ENCODE data around the gene NKIRAS1. TPM values are rescaled to one million over a fixed set of nuclear protein-coding genes. Genes with fewer than 3 reads are reported as not detected.
A peak's percentile ranks its signal among the peaks of the same experiment; 100 is the strongest.

Gene NKIRAS1
- total RNA-seq (ENCODE audit: low replicate concordance) = 17.3 and 30.9 TPM in 2 replicates

DNA sequence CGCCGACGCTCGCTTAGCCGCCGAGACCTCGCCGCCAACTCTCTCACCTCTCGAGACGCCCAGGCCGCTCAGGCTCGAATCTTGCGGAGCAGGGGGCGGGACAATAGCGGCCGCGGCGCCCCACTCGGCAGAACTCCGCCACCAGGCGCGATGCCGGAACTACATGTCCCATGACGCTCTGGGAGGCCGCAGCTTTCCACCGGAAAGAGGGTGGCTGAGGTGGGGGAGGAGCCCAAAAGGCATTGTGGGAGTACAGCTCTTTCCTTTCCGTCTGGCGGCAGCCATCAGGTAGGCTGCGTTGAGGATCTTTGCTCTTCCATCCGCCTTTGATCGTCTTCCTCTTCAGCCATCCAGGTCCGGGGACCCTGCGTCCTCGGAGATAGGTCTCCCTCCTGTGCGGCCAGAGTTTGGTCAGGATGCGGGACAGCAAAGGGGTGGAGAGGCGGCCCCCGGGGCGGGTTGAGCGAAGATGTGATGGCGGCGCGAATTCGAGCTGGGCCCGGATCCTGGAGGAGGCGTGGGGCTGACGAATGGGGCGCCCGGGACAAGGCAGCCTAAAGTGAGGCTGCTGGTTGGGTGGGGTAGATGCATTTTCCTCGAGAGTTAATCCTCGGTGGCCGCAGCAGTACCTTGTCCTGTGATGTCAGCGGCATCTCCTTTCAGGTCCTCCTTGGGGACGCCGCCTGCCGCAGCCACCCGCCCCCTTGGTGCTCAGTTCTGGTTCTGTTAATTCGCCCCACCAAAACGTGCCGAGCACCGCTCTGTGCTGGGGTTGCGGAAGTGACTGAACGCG, at the start of gene NKIRAS1, which contains the start of gene RPL15:
NKIRAS1 (minus strand) TSS at position 105 of the 793 bp plus-strand sequence. CDS start 6,086 bp downstream, outside the sequence.
RPL15 (plus strand) TSS at position 247 of the 793 bp plus-strand sequence. CDS start 728 bp downstream, outside the sequence.
- peak within 1 kb of the TSS; percentile 99 for H3K4me3 Mint-ChIP-seq
- Histone ChIP-seq H3K27ac (peak within 1 kb of the TSS; percentile 49), H3K79me2 (ENCODE audit: low read depth) (peaks cover 78% of the 10 kb centered on the region), H2AFZ (replicated peaks) (peak within 1 kb of the TSS; percentile 59), H3K27me3 (no peaks in the 10 kb centered on the region), H3F3A (ENCODE audit: low read depth) (peaks cover 42% of the 10 kb centered on the region), H3K4me3 (peak within 1 kb of the TSS; percentile 88), H4K20me1 (ENCODE audit: low read depth) (peaks cover 47% of the 10 kb centered on the region), H3K9ac (peak within 1 kb of the TSS; percentile 98), H3K36me3 (peaks cover 19% of the 10 kb centered on the region), H3K4me2 (peak within 1 kb of the TSS; percentile 99), H3K4me1 (peaks cover 21% of the 10 kb centered on the region), H3K9me3 (ENCODE audit: low read depth) (no peaks in the 10 kb centered on the region)
- H3K36me3 Mint-ChIP-seq = peaks cover 38% of the 10 kb centered on the region
- H3K27me3 Mint-ChIP-seq (ENCODE audit: insufficient read depth, low read depth) = peaks cover 2% of the 10 kb centered on the region
- H3K9me3 Mint-ChIP-seq = peaks cover 3% of the 10 kb centered on the region
- TF ChIP-seq EZH2 (IDR thresholded peaks at IDR 0.05) (no peak), EZH2phosphoT487 (IDR thresholded peaks at IDR 0.05) (no peak)
- TF ChIP-seq, protein P1, sequence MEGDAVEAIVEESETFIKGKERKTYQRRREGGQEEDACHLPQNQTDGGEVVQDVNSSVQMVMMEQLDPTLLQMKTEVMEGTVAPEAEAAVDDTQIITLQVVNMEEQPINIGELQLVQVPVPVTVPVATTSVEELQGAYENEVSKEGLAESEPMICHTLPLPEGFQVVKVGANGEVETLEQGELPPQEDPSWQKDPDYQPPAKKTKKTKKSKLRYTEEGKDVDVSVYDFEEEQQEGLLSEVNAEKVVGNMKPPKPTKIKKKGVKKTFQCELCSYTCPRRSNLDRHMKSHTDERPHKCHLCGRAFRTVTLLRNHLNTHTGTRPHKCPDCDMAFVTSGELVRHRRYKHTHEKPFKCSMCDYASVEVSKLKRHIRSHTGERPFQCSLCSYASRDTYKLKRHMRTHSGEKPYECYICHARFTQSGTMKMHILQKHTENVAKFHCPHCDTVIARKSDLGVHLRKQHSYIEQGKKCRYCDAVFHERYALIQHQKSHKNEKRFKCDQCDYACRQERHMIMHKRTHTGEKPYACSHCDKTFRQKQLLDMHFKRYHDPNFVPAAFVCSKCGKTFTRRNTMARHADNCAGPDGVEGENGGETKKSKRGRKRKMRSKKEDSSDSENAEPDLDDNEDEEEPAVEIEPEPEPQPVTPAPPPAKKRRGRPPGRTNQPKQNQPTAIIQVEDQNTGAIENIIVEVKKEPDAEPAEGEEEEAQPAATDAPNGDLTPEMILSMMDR (IDR thresholded peaks at IDR 0.05) = peak; percentile 44
- H3K27ac Mint-ChIP-seq = peak within 1 kb of the TSS; percentile 98
- peak; percentile 99 for DNase-seq (ENCODE audit: low spot score)
- peaks cover 41% of the 10 kb centered on the region for H3K4me1 Mint-ChIP-seq

DNA sequence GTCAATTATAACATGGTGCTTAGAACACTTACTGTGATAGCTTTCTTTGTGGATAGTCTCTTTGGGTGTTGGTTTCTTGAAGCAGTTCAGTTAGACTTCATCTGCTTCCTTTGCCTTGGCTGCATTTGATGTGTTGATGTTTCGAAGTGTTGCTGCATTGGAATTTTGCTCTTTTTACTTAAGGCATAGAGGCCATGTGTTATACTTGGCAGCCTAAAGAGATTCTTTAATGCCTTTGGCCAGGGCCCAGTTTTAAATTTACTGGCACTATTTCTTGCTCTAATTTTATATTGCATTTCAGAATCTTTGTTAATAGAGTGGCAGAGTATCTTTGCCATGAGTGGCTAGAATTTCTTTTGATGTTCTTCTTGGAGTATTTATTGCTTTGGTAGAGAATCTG, 49.5 kb upstream of the NKIRAS1 start:
- Histone ChIP-seq H3K4me1 (no peaks in the 10 kb centered on the region), H3F3A (ENCODE audit: low read depth) (no peaks in the 10 kb centered on the region), H3K4me2 (no peak overlapping the region), H3K36me3 (peaks cover 13% of the 10 kb centered on the region), H3K27ac (no peak overlapping the region), H3K79me2 (ENCODE audit: low read depth) (peaks cover 9% of the 10 kb centered on the region), H3K9me3 (ENCODE audit: low read depth) (no peaks in the 10 kb centered on the region), H4K20me1 (ENCODE audit: low read depth) (no peaks in the 10 kb centered on the region), H2AFZ (replicated peaks) (no peak overlapping the region), H3K9ac (no peak overlapping the region), H3K27me3 (no peaks in the 10 kb centered on the region), H3K4me3 (no peak overlapping the region)
- H3K4me3 Mint-ChIP-seq = no peak overlapping the region
- no peaks in the 10 kb centered on the region for H3K9me3 Mint-ChIP-seq
- H3K36me3 Mint-ChIP-seq = peaks cover 34% of the 10 kb centered on the region
- H3K27ac Mint-ChIP-seq = no peak overlapping the region
- no peak for DNase-seq (ENCODE audit: low spot score)
- no peaks in the 10 kb centered on the region for H3K27me3 Mint-ChIP-seq (ENCODE audit: insufficient read depth, low read depth)
- H3K4me1 Mint-ChIP-seq = no peaks in the 10 kb centered on the region
- TF ChIP-seq, protein P1 (IDR thresholded peaks at IDR 0.05) = no peak
- no peak for TF ChIP-seq EZH2 (IDR thresholded peaks at IDR 0.05)
- TF ChIP-seq EZH2phosphoT487 (IDR thresholded peaks at IDR 0.05) = no peak

DNA sequence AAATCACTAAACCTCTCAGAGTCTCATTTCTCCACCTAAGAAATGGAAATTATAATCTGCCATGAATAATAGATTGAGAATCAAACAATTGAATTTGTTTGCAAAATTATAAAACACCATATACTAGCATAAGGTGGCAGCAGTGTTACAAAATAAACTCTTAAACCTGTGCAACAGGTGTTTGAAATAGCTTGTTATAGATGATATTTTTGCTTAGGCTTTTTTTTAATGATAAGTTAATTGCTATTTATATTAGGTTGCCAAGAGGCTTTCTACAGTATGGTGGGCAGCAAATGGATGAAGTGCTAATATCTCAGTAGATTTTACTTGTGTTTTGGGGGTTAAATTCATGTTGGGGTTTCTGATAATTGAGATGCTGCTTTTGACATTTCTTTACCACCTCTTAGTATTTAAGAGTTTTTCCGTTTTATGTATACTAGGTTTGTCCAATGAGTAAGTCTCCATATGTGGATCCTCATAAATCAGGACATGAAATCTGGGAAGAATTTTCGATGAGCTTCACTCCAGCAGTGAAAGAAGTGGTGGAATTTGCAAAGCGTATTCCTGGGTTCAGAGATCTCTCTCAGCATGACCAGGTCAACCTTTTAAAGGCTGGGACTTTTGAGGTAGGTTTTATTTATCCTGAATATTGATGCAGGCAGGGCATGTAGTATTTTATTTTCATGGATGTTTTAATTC, 47.9 kb upstream of the NKIRAS1 start:
- Histone ChIP-seq H3K27ac (no peak overlapping the region), H3K27me3 (no peaks in the 10 kb centered on the region), H3K4me2 (no peak overlapping the region), H3K9me3 (ENCODE audit: low read depth) (no peaks in the 10 kb centered on the region), H3K4me3 (no peak overlapping the region), H3K9ac (no peak overlapping the region), H2AFZ (replicated peaks) (no peak overlapping the region), H4K20me1 (ENCODE audit: low read depth) (no peaks in the 10 kb centered on the region), H3K36me3 (peaks cover 13% of the 10 kb centered on the region), H3K79me2 (ENCODE audit: low read depth) (peaks cover 9% of the 10 kb centered on the region), H3K4me1 (no peaks in the 10 kb centered on the region), H3F3A (ENCODE audit: low read depth) (no peaks in the 10 kb centered on the region)
- TF ChIP-seq EZH2phosphoT487 (IDR thresholded peaks at IDR 0.05) (no peak), EZH2 (IDR thresholded peaks at IDR 0.05) (no peak)
- TF ChIP-seq, protein P1 (IDR thresholded peaks at IDR 0.05) = no peak
- Mint-ChIP-seq H3K36me3 (peaks cover 39% of the 10 kb centered on the region), H3K27ac (no peak overlapping the region), H3K4me1 (no peaks in the 10 kb centered on the region), H3K9me3 (no peaks in the 10 kb centered on the region), H3K4me3 (no peak overlapping the region), H3K27me3 (ENCODE audit: insufficient read depth, low read depth) (no peaks in the 10 kb centered on the region)
- DNase-seq (ENCODE audit: low spot score) = no peak

Data from neural progenitor cell (in vitro differentiated cells).